Ovary (tissue), 9 donors: Measurements from ENCODE around the gene BOLA2B. TPM values are rescaled to one million over a fixed set of nuclear protein-coding genes. Genes with fewer than 3 reads are reported as not detected.

ENCODE experiments used
- DNase-seq, 5 donors: peaks; one replicate each; pipeline ENCODE4 v3.0.0-alpha.2; 2019 to 2020
- H3K27ac ChIP-seq, 2 donors: fragments of 200-600 bp; one replicate each; pipeline versions ENCODE4 v1.5.1 to v1.8.0; 2019 to 2022
- H3K27me3 ChIP-seq: fragments of 200-600 bp; one replicate; pipeline ENCODE4 v1.8.0; 2022
- H3K36me3 ChIP-seq: fragments of 200-600 bp; sonication (generic); one replicate; pipeline ENCODE4 v1.5.1; 2019
- H3K4me1 ChIP-seq: one replicate; pipeline ENCODE4 v1.8.1; 2013; ENCODE audit warnings: mild to moderate bottlenecking, moderate library complexity; ENCODE audit not compliant: insufficient read depth
- H3K4me3 ChIP-seq: fragments of 200-600 bp; sonication (generic); one replicate; pipeline ENCODE4 v1.5.1; 2017
- H3K9me3 ChIP-seq, 2 donors: fragments of 200-600 bp in 1 of 2; sonication (generic) in 1 of 2; one replicate each; pipeline versions ENCODE4 v1.5.1 to v1.8.1; 2013 to 2019; ENCODE audit warnings: mild to moderate bottlenecking in 1 of 2, moderate library complexity in 1 of 2
- EP300 ChIP-seq: sonication (generic); formaldehyde crosslinking; IDR thresholded peaks from one replicate; pipeline ENCODE4 v1.6.1; 2017; ENCODE audit warnings: antibody characterized with exemption
- POLR2A ChIP-seq: fragments of 450-650 bp; IDR thresholded peaks from one replicate; pipeline ENCODE4 v1.6.1; 2017; ENCODE audit warnings: antibody characterized with exemption, mild to moderate bottlenecking, moderate library complexity
- WGBS, 3 donors: extraction: QIAGEN DNeasy Blood & Tissue Kit in 1 of 3; methylation state at CpG; one replicate each; pipeline versions ENCODE4 v1.1.5 to v1.1.7; 2013 to 2017; 5-methylcytosine and 5-hydroxymethylcytosine counted together
- intact Hi-C, 4 donors: fragments of 100-400 bp; cut with DNase I; formaldehyde crosslinking; loops; one replicate each; pipeline versions ENCODE4 v1.11.0 to v1.15.1; 2022 to 2023
- polyA plus RNA-seq, 2 donors: library from polyadenylated mRNA; stranded (reverse); fragments of 200-250 nt in 1 of 2; fragments of 350-450 nt in 1 of 2; fragmentation: Illumina TruSeq in 1 of 2; extraction: RNeasy Lipid Tissue Mini Kit (QIAGEN cat#74804) in 1 of 2; gene quantifications; one replicate each; pipeline ENCODE4 v1.2.3, GENCODE V29; 2013 to 2014
- small RNA-seq: library from RNA; depleted of rRNA; stranded (forward); fragments of <200 nt; gene quantifications from one replicate; pipeline ENCODE3, GENCODE V24; 2016
- total RNA-seq, 7 donors: library from RNA; depleted of rRNA in 2 of 7; stranded (reverse); fragments of >200 nt in 2 of 7; fragmentation: NEBNext Ultra II Directional in 3 of 7; extraction: Animal tissue kit (Norgen Biotek cat#: 25700) in 3 of 7; gene quantifications; one replicate each; pipeline versions ENCODE4 v1.1.0 to v1.2.4, GENCODE V29; 2016 to 2023
- TF ChIP-seq, protein P1 (sequence below), 3 donors: fragments of 450-650 bp in 2 of 3; fragments of 200-600 bp in 1 of 3; IDR thresholded peaks; one replicate each; pipeline versions ENCODE4 v1.5.1 to v1.8.0; 2016 to 2022; ENCODE audit warnings: antibody characterized with exemption in 3 of 3, mild to moderate bottlenecking in 1 of 3
- donor health status: DM: no; HTN: no; CAD: no; lungs with moderate emphysema.
- donor health status: DM: no; HTN: no; CAD: no.
- donor health status: Bipolar disorder and iron deficiency.
- donor health status: DM: yes; HTN: yes; CAD: no.
- donor health status: DM: no; HTN: no; CAD: no.
- donor health status: DM: yes; HTN: yes; CAD: no.

Gene BOLA2B
- total and polyA plus RNA-seq, 9 donors: 10.0 to 106 (median 40.1) TPM

DNA sequence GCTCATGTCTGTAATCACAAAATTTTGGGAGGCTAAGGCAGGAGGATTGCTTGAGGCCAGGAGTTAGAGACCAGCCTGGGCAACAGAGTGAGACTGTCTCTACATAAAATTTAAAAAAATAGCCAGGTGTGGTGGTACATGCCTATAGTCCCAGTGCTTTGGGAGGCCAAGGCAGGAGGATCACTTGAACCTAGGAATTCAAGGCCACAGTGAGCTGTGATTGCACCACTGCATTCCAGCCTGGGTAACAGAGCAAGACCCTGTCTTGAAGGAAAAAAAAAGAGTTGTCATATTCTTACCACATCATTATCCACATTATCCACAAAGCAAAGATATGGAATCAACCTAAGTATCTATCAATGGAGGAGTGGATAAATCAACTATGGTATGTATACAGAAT, 49.4 kb downstream of the BOLA2B start:
- Histone ChIP-seq H3K4me1 (no peaks in the 10 kb centered on the region), H3K9me3 (no peaks in the 10 kb centered on the region), H3K36me3 (no peaks in the 10 kb centered on the region), H3K4me3 (no peak overlapping the region), H3K27me3 (no peaks in the 10 kb centered on the region), H3K27ac (no peak overlapping the region)
- TF ChIP-seq, protein P1, sequence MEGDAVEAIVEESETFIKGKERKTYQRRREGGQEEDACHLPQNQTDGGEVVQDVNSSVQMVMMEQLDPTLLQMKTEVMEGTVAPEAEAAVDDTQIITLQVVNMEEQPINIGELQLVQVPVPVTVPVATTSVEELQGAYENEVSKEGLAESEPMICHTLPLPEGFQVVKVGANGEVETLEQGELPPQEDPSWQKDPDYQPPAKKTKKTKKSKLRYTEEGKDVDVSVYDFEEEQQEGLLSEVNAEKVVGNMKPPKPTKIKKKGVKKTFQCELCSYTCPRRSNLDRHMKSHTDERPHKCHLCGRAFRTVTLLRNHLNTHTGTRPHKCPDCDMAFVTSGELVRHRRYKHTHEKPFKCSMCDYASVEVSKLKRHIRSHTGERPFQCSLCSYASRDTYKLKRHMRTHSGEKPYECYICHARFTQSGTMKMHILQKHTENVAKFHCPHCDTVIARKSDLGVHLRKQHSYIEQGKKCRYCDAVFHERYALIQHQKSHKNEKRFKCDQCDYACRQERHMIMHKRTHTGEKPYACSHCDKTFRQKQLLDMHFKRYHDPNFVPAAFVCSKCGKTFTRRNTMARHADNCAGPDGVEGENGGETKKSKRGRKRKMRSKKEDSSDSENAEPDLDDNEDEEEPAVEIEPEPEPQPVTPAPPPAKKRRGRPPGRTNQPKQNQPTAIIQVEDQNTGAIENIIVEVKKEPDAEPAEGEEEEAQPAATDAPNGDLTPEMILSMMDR (IDR thresholded peaks at IDR 0.05): no peak
- no peak for TF ChIP-seq EP300
- TF ChIP-seq POLR2A: no peak
- DNase-seq: no peak
- intact Hi-C loops: no loop called here

DNA sequence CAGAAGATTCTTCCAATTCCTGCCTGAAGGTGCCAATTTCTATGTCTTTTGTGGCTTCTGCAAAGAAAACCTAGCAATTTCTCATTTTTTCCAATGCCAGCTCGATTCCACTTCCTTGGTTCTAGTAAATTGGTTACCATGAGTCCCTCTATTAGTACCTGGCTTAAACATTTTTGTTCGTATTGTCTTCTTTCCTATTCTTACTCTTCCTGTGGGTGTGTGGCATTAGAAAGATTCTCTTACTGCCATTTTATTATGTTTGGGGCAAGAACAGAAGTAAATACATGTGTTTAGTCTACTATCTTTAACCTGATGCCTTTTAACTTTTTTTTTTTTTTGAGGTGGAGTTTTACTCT, 50.1 kb downstream of the BOLA2B start:
- H3K27ac ChIP-seq: no peak overlapping the region
- no peaks in the 10 kb centered on the region for H3K4me1 ChIP-seq
- no peak for DNase-seq
- no peaks in the 10 kb centered on the region for H3K36me3 ChIP-seq
- intact Hi-C loops: no loop called here
- no peak for TF ChIP-seq EP300
- no peak for TF ChIP-seq POLR2A
- TF ChIP-seq, protein P1 (IDR thresholded peaks at IDR 0.05): no peak
- H3K27me3 ChIP-seq: no peaks in the 10 kb centered on the region
- H3K4me3 ChIP-seq: no peak overlapping the region
- WGBS, 3 donors: 50 to 69% (median 61%) methylated on average over 2 of the region's 2 CpGs
- no peaks in the 10 kb centered on the region for H3K9me3 ChIP-seq

Small RNAs within 50 kb of the gene (small RNA-seq; reads per million reads assigned to genes)
- not detected for gene AC106782.4

Other genes starting within 250 kb of the BOLA2B start
- gene TMEM219, start 231.6 kb downstream of the BOLA2B start, total RNA-seq: 100 to 1,000 TPM in 3 of 7 donors, 10 to 100 TPM in 4; 81.3 to 143 (median 87.4) TPM
- gene TMEM219, start 231.6 kb downstream of the BOLA2B start, polyA plus RNA-seq: 100 to 1,000 TPM in 1 of 2 donors, 10 to 100 TPM in 1; 84.1 to 124 TPM
- 10 to 100 TPM; 24.8 to 54.0 (median 43.9) TPM for gene TAOK2, start 219.8 kb downstream of the BOLA2B start, total RNA-seq
- gene TAOK2, start 219.8 kb downstream of the BOLA2B start, polyA plus RNA-seq: 10 to 100 TPM; 19.4 to 33.2 TPM
- gene HIRIP3, start 198.0 kb downstream of the BOLA2B start, total RNA-seq: 10 to 100 TPM; 11.8 to 22.7 (median 17.1) TPM
- 10 to 100 TPM; 15.8 to 19.0 TPM for gene HIRIP3, start 198.0 kb downstream of the BOLA2B start, polyA plus RNA-seq
- gene INO80E, start 197.4 kb downstream of the BOLA2B start, total RNA-seq: 10 to 100 TPM; 23.8 to 71.1 (median 55.5) TPM
- 10 to 100 TPM; 38.8 to 81.6 TPM for gene INO80E, start 197.4 kb downstream of the BOLA2B start, polyA plus RNA-seq
- 1 to 10 TPM; 1.4 to 7.2 (median 4.7) TPM for gene DOC2A, start 182.6 kb downstream of the BOLA2B start, total RNA-seq
- 1 to 10 TPM; 1.5 to 3.2 TPM for gene DOC2A, start 182.6 kb downstream of the BOLA2B start, polyA plus RNA-seq
- not detected for gene C16orf92, start 170.5 kb downstream of the BOLA2B start, total RNA-seq
- not detected for gene C16orf92, start 170.5 kb downstream of the BOLA2B start, polyA plus RNA-seq
- gene TLCD3B, start 162.4 kb downstream of the BOLA2B start, total RNA-seq: under 1 TPM in 1 of 7 donors, not detected in 6; 0.15 TPM
- gene TLCD3B, start 162.4 kb downstream of the BOLA2B start, polyA plus RNA-seq: not detected
- 1,000 to 10,000 TPM in 1 of 7 donors, 100 to 1,000 TPM in 6; 395 to 1,259 (median 847) TPM for gene ALDOA, start 127.9 kb downstream of the BOLA2B start, total RNA-seq
- 100 to 1,000 TPM; 252 to 522 TPM for gene ALDOA, start 127.9 kb downstream of the BOLA2B start, polyA plus RNA-seq
- 10 to 100 TPM; 21.9 to 55.8 (median 49.1) TPM for gene PPP4C, start 117.7 kb downstream of the BOLA2B start, total RNA-seq
- gene PPP4C, start 117.7 kb downstream of the BOLA2B start, polyA plus RNA-seq: 10 to 100 TPM; 13.7 to 58.8 TPM
- 1 to 10 TPM in 3 of 7 donors, under 1 TPM in 4; 0.23 to 1.5 (median 0.75) TPM for gene TBX6, start 101.7 kb downstream of the BOLA2B start, total RNA-seq
- gene TBX6, start 101.7 kb downstream of the BOLA2B start, polyA plus RNA-seq: 1 to 10 TPM in 1 of 2 donors, under 1 TPM in 1; 0.08 to 1.1 TPM
- 10 to 100 TPM; 12.7 to 94.9 (median 63.1) TPM for gene YPEL3, start 97.5 kb downstream of the BOLA2B start, total RNA-seq
- gene YPEL3, start 97.5 kb downstream of the BOLA2B start, polyA plus RNA-seq: 100 to 1,000 TPM in 1 of 2 donors, 10 to 100 TPM in 1; 30.2 to 134 TPM
- 1 to 10 TPM; 2.6 to 7.5 (median 4.6) TPM for gene GDPD3, start 80.1 kb downstream of the BOLA2B start, total RNA-seq
- gene GDPD3, start 80.1 kb downstream of the BOLA2B start, polyA plus RNA-seq: 1 to 10 TPM; 3.7 to 4.4 TPM
- 100 to 1,000 TPM in 5 of 7 donors, 10 to 100 TPM in 2; 41.7 to 136 (median 115) TPM for gene MAPK3, start 70.4 kb downstream of the BOLA2B start, total RNA-seq
- gene MAPK3, start 70.4 kb downstream of the BOLA2B start, polyA plus RNA-seq: 100 to 1,000 TPM; 116 to 171 TPM
- gene CORO1A, start 10.1 kb downstream of the BOLA2B start, total RNA-seq: 10 to 100 TPM in 4 of 7 donors, 1 to 10 TPM in 3; 6.7 to 33.3 (median 14.1) TPM
- 10 to 100 TPM in 1 of 2 donors, 1 to 10 TPM in 1; 1.6 to 12.2 TPM for gene CORO1A, start 10.1 kb downstream of the BOLA2B start, polyA plus RNA-seq
- gene SLX1A, start 209 bp upstream of the BOLA2B start, total RNA-seq: 10 to 100 TPM in 6 of 7 donors, 1 to 10 TPM in 1; 9.3 to 60.9 (median 33.9) TPM
- 10 to 100 TPM in 1 of 2 donors, 1 to 10 TPM in 1; 3.5 to 12.5 TPM for gene SLX1A, start 209 bp upstream of the BOLA2B start, polyA plus RNA-seq
- 10 to 100 TPM in 4 of 7 donors, 1 to 10 TPM in 3; 4.1 to 12.5 (median 10.5) TPM for gene SULT1A3, start 5.6 kb upstream of the BOLA2B start, total RNA-seq
- gene SULT1A3, start 5.6 kb upstream of the BOLA2B start, polyA plus RNA-seq: 10 to 100 TPM in 1 of 2 donors, 1 to 10 TPM in 1; 9.9 to 10.0 TPM
- gene NPIPB13, start 54.8 kb upstream of the BOLA2B start, total RNA-seq: 10 to 100 TPM in 3 of 7 donors, 1 to 10 TPM in 4; 1.3 to 23.7 (median 7.4) TPM
- 1 to 10 TPM; 3.2 to 4.5 TPM for gene NPIPB13, start 54.8 kb upstream of the BOLA2B start, polyA plus RNA-seq
- 10 to 100 TPM; 29.2 to 68.3 (median 64.7) TPM for gene CD2BP2, start 161.6 kb upstream of the BOLA2B start, total RNA-seq
- 10 to 100 TPM; 44.1 to 81.7 TPM for gene CD2BP2, start 161.6 kb upstream of the BOLA2B start, polyA plus RNA-seq
- gene TBC1D10B, start 176.8 kb upstream of the BOLA2B start, total RNA-seq: 10 to 100 TPM; 18.4 to 46.9 (median 38.0) TPM
- 10 to 100 TPM; 24.7 to 29.7 TPM for gene TBC1D10B, start 176.8 kb upstream of the BOLA2B start, polyA plus RNA-seq
- 1 to 10 TPM in 2 of 7 donors, not detected in 5; 1.0 to 1.3 TPM for gene MYL11, start 181.1 kb upstream of the BOLA2B start, total RNA-seq
- gene MYL11, start 181.1 kb upstream of the BOLA2B start, polyA plus RNA-seq: 1 to 10 TPM in 1 of 2 donors, under 1 TPM in 1; 0.38 to 1.4 TPM
- 1 to 10 TPM in 6 of 7 donors, under 1 TPM in 1; 0.46 to 8.2 (median 4.4) TPM for gene SEPTIN1, start 188.9 kb upstream of the BOLA2B start, total RNA-seq
- 1 to 10 TPM; 1.9 to 3.2 TPM for gene SEPTIN1, start 188.9 kb upstream of the BOLA2B start, polyA plus RNA-seq
- 1 to 10 TPM; 6.2 to 9.8 (median 6.7) TPM for gene ZNF48, start 201.8 kb upstream of the BOLA2B start, total RNA-seq
- gene ZNF48, start 201.8 kb upstream of the BOLA2B start, polyA plus RNA-seq: 1 to 10 TPM; 2.7 to 4.8 TPM
- 10 to 100 TPM; 12.4 to 33.3 (median 18.7) TPM for gene ZNF771, start 213.9 kb upstream of the BOLA2B start, total RNA-seq
- 10 to 100 TPM in 1 of 2 donors, 1 to 10 TPM in 1; 4.1 to 12.8 TPM for gene ZNF771, start 213.9 kb upstream of the BOLA2B start, polyA plus RNA-seq
- 10 to 100 TPM; 13.2 to 34.4 (median 22.9) TPM for gene DCTPP1, start 236.4 kb upstream of the BOLA2B start, total RNA-seq
- 10 to 100 TPM; 16.3 to 20.3 TPM for gene DCTPP1, start 236.4 kb upstream of the BOLA2B start, polyA plus RNA-seq